Fibroblast of skin of left biceps (primary cell): ENCODE data around the gene TLCD2.
A peak's percentile ranks its signal among the peaks of the same experiment; 100 is the strongest.
"Not testable (repeated sequence)": the region's sequence is repeated elsewhere in the genome, so short reads cannot be mapped to it uniquely, and the experiment has no call there.

Experiments
- DNase-seq, 2 experiments: peaks; one replicate each; pipeline ENCODE4 v3.0.0-alpha.2; 2013; ENCODE audit warnings: low read depth in 2 of 2

TLCD2 gene, protein sequence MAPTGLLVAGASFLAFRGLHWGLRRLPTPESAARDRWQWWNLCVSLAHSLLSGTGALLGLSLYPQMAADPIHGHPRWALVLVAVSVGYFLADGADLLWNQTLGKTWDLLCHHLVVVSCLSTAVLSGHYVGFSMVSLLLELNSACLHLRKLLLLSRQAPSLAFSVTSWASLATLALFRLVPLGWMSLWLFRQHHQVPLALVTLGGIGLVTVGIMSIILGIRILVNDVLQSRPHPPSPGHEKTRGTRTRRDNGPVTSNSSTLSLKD

DNA sequence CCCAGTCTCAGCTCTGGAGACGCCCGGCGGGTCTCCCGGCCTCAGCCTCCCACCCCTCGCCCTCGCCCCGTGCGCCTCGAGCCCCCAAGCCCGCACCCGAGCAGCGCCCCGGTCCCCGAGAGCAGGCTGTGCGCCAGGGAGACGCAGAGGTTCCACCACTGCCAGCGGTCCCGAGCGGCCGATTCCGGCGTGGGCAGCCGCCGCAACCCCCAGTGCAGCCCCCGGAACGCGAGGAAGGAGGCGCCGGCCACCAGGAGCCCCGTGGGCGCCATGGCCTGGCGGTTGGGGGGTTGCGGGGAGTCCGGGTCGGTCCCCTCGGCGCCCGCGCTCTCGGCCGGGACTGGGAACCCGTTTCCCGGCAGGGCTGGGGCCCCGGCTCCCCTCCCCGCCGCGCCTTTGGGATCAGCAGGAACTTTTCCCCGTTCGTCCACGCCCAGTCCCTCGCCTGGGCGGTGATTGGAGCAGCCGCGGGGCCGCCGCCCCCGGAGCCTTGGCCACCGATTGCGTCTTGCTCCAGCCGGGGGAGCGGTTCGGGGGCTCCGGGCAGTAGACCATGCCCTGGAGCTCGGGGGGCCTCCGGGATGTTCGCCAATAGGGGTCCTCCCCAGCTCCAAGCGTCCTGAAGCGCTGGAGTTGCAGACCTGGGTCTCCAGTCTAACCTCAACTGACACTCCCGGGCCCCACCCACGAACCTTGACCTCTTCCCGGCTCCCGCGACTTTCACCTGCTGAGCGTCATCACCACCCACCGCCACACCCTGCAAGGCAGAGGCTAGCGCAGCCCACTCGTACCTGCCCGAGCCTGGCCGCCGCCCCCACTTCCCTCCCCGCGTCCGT, at the start of gene TLCD2:
TLCD2 (minus strand) TSS at position 407 of the 836 bp plus-strand sequence; CDS start at position 272, 135 bp downstream.
- peak in 1 of 2 experiments; percentile 45 for DNase-seq

DNA sequence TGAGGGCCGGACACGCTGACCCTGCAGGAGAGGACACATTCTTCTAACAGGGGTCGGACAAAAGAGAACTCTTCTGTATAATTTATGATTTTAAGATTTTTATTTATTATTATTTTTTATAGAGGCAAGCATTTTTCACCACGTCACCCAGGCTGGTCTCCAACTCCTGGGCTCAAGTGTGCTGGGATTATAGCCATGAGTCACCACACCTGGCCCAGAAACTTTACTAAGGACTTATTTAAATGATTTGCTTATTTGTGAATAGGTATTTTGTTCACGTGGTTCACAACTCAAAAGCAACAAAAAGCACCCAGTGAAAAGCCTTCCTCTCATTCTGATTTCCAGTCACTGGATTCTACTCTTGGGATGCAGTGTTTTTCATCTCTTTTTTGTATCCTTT, 49.4 kb upstream of the TLCD2 start:
- no peak for DNase-seq

DNA sequence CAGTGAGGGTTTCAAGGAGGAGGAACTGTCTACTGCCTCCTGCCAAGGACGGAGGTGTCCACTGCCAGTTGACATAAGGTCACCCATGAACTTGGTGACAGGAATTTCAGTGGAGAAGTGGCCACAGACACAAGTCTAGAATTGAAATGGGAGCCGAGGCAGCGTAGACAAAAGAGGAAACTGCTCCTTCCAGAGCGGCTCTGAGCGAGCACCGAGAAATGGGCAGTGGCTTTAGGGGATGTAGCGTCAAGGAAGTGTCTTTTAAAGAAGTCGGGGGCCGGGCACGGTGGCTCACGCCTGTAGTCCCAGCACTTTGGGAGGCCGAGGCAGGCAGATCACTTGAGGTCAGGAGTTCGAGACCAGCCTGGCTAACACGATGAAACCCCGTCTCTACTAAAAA, 48.6 kb upstream of the TLCD2 start:
- no peak for DNase-seq

DNA sequence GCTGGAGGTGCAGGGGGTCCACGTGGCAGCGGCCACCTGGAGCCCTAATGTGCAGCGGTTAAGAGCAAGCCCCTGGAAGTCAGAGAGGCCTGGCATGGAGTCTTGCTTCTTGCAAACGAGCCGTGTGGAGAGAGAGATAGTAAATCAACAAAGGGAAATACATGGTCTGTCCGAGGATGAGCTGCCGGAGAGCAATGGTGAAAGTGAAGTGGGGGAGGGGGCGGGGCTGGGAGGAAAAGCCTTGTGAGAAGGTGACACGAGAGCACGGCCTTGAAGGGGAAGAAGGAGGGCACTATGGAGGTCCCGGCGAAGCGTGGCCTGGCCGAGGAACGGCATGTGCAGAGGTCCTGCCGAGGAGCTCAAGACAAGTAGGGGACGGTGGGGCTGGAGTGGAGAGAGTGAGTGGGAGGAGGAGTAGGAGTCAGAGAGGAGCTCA, 45.7 kb upstream of the TLCD2 start:
- DNase-seq: no peak

DNA sequence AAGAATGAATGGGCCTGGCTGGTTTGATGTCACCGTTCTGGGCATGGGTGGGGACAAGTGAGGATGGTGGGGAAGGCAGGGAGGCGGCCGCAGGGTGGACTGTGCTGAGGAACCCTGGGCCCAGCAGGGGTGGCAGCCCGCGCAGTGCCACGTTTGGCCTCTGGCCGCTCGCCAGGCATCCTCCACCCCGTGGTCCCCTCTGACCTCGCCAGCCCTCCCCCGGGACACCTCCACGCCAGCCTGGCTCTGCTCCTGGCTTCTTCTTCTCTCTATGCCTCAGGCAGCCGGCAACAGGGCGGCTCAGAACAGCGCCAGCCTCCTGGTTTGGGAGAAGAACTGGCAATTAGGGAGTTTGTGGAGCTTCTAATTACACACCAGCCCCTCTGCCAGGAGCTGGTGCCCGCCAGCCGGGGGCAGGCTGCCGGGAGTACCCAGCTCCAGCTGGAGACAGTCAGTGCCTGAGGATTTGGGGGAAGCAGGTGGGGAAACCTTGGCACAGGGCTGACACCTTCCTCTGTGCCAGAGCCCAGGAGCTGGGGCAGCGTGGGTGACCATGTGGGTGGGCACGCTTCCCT, 45.2 kb upstream of the TLCD2 start:
- no peak for DNase-seq

DNA sequence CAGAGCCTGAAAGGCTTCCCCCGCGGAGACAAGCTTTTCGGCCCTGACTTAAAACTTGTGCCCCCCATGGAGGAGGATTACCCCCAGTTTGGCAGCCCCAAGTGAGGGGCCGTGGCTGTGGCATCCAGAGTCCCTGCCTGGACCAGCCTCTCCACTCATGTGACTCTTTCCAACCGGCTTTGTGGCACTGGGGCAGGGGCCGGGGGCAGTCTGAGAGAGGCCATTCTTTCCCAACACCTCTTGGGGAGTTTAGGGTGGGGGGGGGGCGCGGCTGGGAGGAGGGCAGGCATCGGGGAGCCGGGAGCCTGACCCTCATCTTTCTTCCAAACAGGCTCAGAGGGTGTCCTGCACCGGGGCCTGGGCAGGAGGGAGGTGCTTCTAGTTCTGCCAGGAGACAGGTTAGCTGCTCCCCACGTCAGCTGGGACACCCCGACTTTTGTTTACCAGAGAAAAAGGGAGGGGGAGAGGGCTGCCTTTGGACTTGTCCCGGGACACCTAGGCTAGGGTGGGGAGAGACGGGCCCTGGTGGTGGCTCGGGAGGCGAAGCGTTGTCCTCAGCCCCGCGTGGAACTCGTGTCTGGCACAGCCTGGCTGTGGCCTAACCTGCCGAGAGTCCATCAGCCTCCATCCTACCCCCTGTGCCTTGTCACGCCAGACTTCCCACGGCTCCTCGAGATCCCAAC, 44.4 kb upstream of the TLCD2 start:
- no peak for DNase-seq

DNA sequence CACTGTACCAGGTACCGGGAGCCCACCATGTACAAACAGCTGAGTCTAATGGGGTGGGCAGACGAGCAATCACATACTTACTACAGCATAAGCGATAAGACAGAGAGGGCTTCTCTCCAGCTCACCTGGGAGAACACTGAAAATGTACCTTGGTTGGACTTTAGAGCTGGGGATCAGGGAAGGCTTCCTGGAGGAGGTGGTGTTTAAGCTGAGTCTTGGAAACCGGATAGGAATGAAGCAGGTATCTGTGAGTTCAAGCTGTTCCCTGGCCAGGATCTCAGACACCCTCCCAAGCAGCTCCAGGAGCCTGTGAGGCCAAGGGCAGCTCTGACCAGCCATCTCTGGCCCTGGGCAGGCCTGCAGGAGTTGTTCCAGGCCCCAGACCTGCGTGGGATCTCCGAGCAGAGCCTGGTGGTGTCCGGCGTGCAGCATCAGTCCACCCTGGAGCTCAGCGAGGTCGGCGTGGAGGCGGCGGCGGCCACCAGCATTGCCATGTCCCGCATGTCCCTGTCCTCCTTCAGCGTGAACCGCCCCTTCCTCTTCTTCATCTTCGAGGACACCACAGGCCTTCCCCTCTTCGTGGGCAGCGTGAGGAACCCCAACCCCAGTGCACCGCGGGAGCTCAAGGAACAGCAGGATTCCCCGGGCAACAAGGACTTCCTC, 43.7 kb upstream of the TLCD2 start:
- no peak for DNase-seq

DNA sequence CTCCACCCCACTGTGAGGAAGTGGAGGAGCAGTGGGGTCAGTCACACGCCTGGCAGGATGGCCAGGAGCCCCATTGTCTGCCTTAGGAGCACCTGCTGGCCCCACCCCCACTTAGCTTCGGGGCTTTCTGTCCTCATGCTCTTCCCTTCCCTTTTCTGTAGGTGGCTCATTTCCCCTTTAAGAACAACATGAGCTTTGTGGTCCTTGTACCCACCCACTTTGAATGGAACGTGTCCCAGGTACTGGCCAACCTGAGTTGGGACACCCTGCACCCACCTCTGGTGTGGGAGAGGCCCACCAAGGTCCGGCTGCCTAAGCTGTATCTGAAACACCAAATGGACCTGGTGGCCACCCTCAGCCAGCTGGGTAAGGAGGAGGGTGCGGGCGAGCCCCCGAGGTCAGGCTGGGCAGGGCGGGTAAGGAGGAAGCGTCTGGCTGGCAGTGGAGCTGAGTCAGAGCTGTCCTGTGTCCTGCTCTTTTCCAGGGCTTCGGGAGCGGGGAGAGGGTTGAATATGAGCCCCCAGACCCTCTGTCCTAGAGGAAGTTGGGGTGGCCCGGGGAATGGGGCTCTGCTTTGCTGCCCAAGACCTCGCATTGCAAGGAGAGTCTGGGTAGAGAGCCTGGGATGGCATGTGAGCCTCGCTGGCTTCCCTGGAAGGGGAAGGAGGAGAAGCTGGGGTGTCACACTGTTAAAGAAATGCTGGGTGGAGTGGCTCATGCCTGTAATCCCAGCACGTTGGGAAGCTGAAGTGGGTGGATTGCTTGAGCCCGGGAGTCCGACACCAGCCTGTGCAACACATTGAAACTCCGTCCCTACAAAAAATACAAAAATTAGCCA, 42.5 kb upstream of the TLCD2 start:
- no peak for DNase-seq

DNA sequence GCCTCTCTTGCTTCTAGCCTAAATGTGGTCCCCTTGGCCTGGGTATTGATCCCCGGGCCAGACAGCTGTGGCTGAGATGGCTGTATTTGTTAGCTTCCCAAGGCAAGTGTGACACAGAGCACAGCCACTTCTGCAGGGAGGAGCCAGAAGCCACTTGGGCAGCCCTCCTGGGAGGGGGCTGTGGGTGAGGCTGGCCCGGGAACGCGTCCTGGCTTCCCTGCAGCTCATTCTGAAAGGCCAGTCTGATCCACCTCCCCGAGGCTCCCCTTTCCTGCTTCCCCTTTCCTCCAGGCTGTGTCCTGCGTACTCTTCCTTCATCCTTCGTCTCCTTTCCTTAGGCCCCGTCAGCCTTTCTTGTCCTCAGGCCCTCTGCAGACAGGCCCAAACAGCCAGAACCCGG, 40.5 kb upstream of the TLCD2 start:
- DNase-seq: no peak

DNA sequence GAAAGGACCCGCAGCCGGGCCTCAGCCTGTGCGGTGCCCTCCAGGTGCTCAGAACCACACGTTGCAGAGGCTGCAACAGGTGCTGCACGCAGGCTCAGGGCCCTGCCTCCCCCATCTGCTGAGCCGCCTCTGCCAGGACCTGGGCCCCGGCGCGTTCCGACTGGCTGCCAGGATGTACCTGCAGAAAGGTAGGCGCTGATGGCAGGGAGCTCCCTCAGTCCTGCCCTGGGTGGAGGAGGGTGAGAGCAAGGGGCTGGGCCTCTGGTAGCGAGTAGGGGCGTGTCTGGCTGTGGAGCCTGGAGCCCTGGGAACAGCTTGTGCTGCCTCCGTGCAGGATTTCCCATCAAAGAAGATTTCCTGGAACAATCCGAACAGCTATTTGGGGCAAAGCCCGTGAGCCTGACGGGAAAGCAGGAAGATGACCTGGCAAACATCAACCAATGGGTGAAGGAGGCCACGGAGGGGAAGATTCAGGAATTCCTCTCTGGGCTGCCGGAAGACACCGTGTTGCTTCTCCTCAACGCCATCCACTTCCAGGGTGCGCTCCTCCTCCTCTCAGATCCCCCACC, 36.9 kb upstream of the TLCD2 start:
- DNase-seq: no peak

DNA sequence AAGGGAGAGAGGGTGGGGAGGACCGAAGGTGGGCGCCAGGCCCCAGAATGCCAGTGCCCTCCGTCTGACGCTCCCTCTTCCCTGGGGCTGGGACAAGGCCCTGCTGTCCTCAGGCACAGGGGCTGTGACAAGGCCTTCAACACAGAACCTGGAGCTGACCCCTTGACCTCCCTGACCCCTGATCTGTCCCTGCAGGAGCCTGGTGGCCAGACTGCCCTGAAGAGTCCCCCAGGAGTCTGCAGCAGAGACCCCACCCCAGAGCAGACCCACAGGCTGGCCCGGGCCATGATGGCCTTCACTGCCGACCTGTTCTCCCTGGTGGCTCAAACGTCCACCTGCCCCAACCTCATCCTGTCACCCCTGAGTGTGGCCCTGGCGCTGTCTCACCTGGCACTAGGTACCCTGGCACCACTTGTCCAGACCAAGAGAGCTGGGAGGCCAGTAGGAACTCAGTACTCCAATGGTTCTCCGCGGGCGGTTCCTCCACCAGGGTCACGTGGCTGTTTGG, 35.4 kb upstream of the TLCD2 start:
- no peak for DNase-seq

DNA sequence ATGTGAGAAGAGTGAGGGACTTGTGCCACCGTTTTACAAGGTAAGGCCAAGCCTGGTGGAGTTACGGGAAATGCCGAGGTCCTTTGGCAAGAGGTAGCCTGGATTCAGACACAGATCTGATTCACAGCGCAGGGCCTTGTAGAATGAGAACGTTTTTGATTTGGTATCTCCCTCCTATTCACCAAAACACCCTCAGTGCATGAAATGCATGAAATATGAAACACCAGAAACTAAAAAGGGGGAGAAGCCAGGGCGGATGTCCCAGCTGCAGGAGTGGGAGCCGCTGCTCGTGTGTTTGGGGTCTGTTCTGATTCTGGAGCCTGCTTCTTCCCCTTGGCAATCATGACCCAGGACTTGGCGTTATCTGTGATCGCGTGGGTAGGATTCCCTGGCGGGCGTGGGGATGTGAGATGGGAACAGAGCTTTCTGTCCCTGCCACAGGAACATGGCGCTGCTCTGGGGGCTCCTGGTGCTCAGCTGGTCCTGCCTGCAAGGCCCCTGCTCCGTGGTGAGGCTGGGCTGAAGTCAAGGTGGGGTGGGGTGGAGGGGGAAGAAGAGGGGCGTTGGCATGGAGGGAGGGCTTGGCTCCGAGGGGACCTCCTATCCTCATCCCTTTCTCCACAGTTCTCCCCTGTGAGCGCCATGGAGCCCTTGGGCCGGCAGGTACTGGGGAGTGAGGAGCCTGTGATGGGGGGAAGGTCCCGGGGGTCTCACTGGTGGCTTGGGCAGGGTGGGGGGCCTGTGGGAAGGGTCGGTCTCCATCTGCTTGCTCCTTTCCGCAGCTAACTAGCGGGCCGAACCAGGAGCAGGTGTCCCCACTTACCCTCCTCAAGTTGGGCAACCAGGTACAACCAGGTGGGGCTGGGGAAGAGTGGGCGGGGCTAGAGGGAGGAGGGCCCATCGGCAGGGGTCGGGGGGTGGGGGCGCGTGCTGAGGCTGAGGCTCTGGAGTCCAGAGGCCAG, 34.7 kb upstream of the TLCD2 start:
- no peak for DNase-seq

DNA sequence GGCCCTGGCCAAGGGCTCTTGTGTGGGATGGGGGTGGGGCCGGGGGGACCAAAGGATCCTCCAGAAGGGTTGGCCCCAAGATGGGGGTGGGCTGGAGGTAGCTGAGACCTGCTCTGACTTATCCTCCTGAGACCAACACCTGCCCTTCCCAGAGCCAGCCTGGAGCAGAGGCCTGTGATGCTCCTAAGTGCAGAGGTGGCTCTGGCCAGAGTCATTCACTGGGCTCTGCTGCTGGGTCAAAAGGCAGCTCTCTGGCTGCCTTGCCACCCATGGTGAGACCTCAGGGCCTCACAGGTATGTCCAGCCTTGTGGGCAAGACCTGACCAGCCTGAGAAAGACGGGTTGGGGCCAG, 32.9 kb upstream of the TLCD2 start:
- no peak for DNase-seq

DNA sequence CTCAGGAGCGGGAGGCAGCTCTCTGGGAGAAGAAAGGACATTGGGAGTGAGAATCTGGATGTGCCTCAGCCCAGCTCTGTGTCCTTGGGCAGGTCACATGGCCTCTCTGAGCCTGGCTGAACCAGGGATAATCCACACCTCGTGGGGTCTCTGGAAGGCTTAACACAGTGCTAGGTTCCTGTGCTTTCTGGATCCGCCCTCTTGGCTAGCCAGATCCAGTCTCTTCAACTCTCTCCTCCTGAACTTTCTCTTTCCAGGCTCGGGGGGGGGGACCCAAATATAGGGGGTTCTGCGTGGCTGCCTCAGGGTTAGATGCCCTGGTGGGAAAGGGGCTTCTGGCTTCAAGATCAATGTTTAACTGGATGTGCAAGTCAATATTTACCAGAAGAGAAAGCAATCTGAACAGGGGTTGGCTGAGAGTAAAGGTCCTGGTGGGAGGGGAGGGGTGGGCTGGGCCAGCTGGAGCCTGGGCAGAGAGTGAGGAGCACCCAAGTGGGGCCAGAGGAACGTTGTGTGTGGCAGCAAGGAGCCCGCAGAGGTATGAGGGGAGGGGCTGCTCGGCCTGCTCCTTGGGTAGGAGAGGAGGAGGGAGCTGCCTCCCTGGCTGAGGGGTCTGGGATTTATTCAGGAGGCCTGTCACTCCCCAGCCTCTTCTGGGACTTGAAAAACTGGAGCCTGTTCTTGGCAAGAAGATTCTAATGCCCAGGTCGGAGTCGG, 32.4 kb upstream of the TLCD2 start, which contains the start of gene SERPINF2:
SERPINF2 (plus strand) TSS at position 501 of the 717 bp plus-strand sequence. CDS start 2,125 bp downstream, outside the sequence.
- no peak for DNase-seq

DNA sequence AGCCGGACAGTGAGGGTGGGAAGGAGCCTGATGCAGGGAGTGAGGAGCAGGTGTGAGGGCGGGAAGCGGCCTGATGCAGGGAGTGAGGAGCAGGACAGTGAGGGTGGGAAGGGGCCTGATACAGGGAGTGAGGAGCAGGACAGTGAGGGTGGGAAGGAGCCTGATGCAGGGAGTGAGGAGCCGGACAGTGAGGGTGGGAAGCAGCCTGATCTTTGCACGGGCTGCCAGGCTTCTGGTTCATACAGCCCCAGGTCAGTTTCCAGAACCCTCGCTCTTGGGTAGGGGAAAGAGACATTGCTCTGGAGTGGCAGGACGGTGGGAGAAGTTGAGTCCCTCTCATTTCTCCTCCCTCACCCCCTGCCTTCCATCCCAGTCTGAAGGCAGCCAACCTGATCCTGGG, 31.7 kb upstream of the TLCD2 start:
- not testable (repeated sequence) for DNase-seq

DNA sequence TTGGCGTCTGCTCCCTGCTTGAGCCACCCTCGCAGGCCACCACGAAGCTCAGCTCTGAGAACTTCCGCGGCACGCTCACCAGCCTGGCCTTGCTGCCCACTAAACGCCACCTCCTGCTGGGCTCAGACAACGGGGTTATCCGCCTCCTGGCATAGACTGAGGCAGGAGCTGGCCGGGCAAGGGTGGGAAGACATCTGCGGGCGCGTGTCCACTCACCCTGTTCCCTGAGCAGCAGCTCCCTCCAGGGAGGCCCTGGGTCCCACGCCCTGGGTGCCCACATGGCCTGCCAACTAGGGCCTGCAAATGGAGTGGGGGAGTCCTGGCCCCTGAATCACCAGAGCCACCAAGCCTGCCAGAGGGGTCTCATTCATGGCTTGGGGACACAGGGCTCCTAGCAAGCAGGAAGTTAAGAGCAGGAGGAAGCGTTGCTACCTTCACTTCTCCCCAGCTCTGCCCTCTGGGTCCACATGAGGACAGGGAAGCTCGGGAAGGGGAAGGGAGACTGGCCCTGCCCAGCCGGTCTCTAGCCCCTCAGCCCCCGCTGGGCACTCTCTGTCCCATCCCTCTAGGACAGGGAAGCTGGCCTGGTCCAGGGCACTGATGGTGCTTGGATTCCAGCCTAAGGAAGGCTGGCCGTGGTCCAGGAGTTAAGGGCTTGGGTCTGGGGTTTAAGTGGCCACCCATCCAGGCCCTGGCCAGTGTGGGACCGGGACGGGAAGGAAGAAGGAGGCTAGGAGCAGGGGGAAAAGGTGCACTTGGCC, 27.5 kb upstream of the TLCD2 start:
- DNase-seq: no peak
